B cell (primary cell): ENCODE measurements around the gene DONSON.

ENCODE experiments used
- CTCF ChIP-seq: fragments of 200-600 bp; IDR thresholded peaks from one replicate; pipeline ENCODE4 v1.8.0; 2022; ENCODE audit warnings: antibody characterized with exemption, mild to moderate bottlenecking
- EZH2 ChIP-seq: IDR thresholded peaks from 2 replicates; pipeline ENCODE4 v1.6.1; 2012; ENCODE audit warnings: borderline replicate concordance, low read depth, mild to moderate bottlenecking, moderate library complexity, low read length; ENCODE audit not compliant: insufficient read depth, poor library complexity, severe bottlenecking

GRCh38 chr21:33550772-33551660 is 37.5 kb downstream of the DONSON start:
- no peak for TF ChIP-seq CTCF
- TF ChIP-seq EZH2 = no peak
